HuH-7 (cell line): ENCODE results near the gene TST.

Source experiments
- DNase-seq: peaks from one replicate; pipeline ENCODE4 v3.0.0; 2011; ENCODE audit warnings: low spot score

The TST gene

DNA sequence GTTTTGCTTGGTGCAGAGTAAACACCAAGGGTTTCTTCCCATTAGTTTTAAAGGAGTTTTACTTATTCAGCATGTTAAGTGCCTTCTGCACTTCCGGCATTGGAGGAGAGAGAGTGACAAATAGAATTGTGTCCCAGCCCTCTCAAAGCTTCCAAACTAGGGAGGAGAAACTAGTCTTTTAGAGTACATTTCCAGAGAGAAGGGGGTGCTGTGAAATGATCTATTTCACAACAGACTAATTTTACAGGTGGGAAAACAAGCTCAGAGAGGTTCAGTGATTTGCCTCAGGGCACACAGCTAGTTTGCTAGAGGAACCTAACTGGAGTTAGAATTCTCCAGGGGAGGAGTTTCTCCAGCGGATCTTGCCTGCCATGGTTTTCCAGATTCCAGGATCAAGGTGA lies 12.9 kb upstream of the TST start:
- DNase-seq = no peak

DNA sequence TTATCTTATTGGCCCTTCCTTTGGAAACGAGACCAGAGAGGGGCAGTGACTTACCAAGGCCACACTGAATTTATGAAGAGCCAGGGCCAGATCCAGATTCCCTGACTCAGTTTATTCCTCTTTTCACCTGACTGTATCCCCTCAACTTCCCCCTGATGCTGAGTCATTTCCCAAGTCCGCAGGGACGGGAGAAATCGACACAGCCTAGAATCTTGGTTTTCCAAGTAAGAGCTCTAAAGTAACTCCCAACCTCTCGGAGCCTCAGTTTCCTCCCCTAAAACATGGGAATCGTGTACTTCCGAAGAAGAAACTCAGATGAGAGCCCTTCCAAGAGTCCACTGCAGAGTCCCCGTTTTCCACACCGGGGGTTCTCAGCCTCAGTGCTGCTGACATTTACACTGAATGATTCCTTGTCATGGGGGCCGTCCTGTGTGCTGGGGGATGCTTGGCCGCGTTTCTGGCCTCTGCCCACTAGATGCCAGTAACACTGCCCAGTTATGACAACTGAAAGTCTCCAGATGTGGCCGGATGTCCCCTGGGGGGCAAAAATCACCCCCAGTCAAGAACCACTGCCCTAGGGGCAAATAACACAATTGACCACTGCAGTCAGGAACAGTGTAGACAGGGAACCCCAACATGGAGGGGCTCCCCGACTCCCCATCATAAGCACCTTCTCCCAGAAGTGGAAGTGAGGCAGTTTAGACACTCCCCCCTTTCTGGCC lies 11.5 kb upstream of the TST start:
- DNase-seq = no peak

GRCh38 chr22:37028692-37029674 lies 9.7 kb upstream of the TST start:
- DNase-seq = no peak

DNA sequence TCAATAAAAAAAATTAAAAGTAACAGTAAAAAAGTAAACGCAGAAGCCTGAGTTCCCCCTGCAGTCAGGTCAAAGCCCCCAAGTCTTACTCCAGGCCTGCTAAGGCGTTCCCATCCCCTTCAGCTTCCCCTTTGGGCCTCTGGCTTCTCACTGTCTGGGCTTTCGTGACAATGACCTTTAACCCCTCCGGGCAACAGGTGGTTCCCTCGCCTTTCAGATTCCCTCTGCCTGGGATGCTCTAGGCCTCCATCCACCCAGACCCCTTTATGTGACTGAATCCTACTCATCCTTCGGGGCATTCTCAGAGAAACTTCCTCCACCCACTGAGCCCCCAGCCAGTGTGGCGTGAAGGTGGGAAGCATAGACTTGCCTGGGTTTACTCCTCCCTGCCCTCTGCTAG lies 8.3 kb upstream of the TST start:
- DNase-seq = no peak

DNA sequence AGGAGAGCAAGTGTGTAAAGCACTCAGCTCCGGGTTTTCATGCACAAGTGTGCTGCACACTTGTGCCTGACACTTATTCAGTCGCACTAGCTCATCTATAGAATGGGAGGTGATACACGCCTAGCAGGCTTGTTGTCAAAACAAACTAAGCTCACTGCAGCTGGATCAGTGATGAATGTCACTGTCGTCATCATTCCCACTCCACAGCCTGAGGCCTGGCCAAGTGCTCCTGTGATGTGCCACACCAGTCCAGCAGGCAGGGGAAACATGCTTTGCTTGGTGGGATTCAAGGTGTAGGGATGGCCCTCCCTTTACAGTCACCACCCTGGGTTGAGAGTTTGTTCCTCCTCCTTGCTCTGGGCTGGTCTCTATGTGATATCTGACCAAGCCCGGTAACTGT lies 7.1 kb upstream of the TST start:
- DNase-seq = no peak

DNA sequence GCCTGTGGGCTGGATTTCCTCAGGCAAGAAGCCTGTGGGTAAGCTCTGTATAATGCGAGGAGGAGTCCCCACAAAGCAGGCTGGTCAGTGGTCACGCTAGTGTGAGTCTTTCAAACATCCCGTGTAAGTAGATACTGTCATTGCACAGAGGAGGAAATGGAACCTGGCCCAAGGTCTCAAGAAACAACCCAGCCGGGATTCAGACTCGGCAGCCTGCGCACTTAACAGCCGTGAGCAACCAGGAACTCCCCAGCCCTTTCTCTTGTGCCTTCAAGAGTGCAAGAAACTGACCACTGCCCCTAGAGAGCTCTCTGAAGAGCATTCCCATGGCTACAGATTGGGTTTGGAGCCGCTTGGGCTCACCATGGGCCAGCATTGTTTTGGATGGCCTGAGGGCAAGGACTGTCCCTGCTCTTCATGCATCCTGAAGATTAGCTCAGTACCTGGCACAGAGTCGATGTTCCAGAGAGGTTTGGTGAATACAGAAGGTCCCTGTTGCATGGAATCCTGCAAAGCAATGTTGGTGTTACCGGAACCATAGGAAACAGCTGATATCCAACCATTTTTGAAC lies 6.3 kb upstream of the TST start:
- DNase-seq = no peak

DNA sequence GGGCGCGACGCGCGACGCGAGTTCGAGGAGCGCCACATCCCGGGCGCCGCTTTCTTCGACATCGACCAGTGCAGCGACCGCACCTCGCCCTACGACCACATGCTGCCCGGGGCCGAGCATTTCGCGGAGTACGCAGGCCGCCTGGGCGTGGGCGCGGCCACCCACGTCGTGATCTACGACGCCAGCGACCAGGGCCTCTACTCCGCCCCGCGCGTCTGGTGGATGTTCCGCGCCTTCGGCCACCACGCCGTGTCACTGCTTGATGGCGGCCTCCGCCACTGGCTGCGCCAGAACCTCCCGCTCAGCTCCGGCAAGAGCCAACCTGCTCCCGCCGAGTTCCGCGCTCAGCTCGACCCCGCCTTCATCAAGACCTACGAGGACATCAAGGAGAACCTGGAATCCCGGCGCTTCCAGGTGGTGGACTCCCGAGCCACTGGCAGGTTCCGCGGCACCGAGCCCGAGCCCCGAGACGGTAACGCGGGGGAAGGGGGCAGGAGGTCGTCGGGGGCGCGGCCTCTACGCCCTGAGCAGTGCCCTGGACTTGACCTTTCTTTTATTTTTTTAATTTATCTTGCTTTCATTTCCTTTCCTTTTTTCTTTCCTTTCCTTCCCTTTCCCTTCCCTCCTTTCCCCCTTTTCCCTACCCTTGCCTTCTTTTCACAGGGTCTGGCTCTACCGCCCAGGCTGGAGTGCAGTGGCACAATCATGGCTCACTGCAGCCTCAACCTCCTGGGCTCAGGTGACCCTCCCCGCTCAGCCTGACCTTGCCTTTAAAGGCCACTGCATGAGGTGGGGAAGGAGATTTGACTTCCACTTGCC lies 5.3 kb upstream of the TST start:
- no peak for DNase-seq

DNA sequence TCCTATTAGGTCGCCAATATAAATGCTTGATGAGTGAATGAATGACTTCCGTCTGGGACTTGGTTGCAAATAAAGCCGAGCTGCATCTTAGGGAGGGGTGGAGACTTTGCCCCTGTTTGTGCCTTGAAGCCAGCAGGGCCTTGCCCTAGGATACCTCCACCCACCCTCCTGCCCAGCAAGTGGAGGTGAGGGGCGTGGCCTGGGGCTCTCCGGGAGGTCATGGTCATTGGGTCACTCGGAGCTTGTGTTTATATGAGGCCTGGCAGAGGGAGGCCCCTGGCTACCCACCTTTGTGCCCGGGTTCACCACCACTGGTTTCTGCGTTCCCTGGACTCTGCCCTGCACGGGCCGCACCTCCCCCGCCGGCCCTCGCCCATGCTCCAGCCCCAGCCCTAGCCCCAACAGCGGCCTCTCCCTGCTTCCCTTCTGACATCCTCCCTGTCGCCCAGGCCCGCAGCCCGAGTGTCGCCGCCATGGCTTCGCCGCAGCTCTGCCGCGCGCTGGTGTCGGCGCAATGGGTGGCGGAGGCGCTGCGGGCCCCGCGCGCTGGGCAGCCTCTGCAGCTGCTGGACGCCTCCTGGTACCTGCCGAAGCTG lies 4.6 kb upstream of the TST start:
- DNase-seq = no peak

DNA sequence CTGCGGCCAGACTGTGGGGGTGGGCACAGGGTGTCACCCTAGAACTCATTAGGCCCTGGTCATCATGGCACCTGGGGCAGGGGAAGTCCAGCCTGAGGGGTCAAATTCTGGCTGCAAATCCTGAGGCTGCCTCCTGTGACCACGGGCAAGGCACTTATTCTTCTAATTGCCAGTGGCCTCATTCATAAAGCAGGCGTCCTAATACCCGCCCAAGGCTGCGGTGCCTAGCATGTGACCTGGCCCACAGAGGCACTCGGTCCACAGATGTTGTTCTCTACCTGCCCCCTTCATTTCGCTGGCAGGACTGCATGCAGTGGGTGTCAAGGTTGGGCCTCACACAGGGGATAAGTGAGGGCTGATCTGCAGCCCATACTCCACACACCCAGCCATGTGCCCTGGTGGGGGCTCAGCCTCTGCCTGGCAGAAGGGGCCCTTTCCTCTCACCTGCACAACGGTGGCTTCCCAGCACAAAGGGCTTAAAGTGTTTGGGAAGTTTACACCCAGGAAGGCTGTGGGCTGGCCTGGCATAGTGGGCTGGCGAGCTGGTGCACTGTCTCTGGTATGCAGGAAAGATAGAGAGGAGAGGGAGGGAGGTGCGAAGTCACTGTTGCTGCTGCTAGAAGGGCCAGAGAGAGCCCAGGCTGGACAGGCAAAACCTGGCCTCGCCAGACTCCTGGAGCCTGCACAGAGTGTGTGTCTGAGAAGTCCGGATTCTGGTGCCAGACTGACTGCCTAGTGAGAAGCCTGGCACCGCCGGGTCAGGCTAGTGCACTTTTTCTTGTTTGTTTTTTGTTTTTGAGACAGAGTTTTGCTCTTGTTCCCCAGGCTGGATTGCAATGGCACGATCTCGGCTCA lies 3.5 kb upstream of the TST start:
- DNase-seq = no peak

GRCh38 chr22:37021710-37022482 lies 2.6 kb upstream of the TST start:
- no peak for DNase-seq

GRCh38 chr22:37021041-37021440 lies 1.8 kb upstream of the TST start:
- no peak for DNase-seq

DNA sequence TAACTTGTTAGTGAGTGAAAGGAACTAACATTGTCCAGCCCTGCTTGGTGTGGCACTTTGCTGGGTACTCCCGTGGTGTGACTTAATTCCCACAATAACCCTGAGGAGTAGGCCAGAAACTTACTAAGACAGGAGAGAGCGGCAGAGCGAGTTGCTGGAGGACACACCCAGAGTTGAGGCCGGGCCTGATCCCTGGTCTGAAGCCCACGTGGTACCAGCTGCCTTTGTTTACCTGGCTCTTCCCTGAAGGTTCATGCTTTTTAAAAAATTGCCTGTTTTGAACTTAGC lies 889 bp upstream of the TST start:
- no peak for DNase-seq

- DNase-seq = peak; percentile 57
Observed at GRCh38 chr22:37018815-37019308, 385 bp downstream of the TST start.

- DNase-seq = no peak
Observed at GRCh38 chr22:37018086-37018814, 997 bp downstream of the TST start.

- no peak for DNase-seq
Observed at GRCh38 chr22:37017356-37017755, 1.9 kb downstream of the TST start.

DNA sequence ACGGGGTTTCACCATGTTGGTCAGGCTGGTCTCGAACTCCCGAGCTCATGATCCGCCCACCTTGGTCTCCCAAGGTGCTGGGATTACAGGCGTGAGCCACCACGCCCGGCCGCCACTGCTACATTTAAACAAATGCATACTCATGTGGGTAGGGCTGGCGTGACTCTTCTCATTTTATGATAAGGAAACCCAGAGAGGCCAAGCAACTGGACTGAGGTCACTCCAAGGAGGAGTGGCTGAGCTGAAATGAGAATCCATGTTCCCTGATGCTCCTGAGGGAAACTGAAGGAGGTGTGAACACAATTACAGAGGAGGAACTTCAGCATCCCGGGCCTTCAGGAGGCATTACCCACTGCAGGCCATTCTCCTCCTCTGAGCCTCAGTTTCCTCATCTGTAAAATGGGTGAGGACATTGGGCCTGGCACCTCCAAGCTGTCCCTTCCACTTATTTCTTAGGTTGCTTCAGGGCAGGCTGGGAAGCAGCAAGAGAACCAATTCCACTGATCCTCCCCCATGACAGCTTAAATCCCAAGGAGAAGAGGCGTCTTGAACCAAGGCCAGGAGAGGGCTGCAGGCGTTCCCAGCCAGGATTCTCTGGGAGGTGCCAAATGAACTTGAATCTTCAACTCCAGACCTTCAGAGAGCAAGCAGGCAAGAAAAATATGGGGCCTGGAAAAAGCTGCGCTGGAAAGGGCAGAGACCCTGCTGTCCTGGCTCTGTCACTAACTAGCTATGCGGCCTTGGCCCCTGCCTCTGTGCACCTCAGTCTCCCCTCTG lies 2.9 kb downstream of the TST start:
- no peak for DNase-seq

DNA sequence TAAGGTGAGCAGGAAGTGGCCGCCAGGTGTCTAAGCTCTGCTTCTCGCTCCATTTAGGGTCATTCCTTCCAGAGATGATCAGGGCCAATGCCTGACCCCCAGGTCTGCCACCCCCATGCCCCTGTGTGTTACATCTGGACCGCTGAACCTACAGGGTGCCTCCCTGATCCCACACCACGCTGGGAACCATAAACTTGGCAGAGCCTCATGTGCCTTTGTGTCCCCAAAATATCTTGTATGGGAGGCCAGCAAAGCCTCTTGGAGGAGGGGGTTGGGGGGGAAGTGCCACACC lies 3.7 kb downstream of the TST start:
- DNase-seq = no peak

GRCh38 chr22:37014835-37015586 lies 4.2 kb downstream of the TST start:
- DNase-seq = no peak
